OCI-LY3 (cell line): Measurements from ENCODE around the gene IL1RL1.

Experiments
- EZH2phosphoT487 ChIP-seq: fragments of 200-600 bp; shearing (Covaris generic); IDR thresholded peaks from 2 replicates; pipeline ENCODE4 v1.6.1; 2018; ENCODE audit warnings: antibody characterized with exemption, mixed run types, low read depth
- TF ChIP-seq, protein P1 (sequence below): fragments of 200-600, 300-600 bp; sonication (generic); IDR thresholded peaks from 2 replicates; pipeline ENCODE4 v1.5.1; 2014; ENCODE audit warnings: antibody characterized with exemption, low read length, low read depth

DNA sequence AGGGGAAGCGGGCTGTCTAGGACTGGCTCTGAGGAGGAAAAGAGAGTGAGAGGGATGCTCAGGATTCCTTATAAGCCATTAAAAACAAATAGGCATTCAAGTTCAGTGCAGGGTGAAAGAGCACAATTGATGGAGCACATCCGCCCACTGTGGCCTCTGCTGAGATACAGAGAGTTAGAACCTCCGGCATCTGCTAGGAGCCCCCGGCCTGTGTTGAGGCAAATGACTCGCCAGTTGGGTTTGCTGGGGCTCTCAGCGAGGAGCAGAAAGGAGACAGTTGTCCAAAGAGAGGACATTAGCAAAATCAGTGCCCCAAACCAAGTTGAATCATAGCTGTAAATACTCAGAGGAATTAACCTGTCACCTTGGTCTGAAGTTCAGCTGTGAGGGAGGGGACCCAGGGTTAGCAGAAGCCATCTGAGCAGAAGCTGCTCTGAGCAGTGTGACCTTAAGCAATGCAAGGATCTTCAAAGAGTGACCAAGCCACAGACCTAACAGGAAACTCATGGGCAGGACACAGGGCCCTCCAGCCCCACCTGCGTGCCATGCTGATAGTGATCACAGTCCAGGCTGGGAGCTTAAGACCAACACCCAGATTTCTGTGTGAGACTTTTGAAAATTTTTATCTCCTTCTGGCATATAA, 88.3 kb downstream of the IL1RL1 start:
- TF ChIP-seq, protein P1, sequence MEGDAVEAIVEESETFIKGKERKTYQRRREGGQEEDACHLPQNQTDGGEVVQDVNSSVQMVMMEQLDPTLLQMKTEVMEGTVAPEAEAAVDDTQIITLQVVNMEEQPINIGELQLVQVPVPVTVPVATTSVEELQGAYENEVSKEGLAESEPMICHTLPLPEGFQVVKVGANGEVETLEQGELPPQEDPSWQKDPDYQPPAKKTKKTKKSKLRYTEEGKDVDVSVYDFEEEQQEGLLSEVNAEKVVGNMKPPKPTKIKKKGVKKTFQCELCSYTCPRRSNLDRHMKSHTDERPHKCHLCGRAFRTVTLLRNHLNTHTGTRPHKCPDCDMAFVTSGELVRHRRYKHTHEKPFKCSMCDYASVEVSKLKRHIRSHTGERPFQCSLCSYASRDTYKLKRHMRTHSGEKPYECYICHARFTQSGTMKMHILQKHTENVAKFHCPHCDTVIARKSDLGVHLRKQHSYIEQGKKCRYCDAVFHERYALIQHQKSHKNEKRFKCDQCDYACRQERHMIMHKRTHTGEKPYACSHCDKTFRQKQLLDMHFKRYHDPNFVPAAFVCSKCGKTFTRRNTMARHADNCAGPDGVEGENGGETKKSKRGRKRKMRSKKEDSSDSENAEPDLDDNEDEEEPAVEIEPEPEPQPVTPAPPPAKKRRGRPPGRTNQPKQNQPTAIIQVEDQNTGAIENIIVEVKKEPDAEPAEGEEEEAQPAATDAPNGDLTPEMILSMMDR = no peak
- TF ChIP-seq EZH2phosphoT487 = no peak
